ENCODE data around the gene TRIM24. TPM values are rescaled to one million over a fixed set of nuclear protein-coding genes. Genes with fewer than 3 reads are reported as not detected.
"Not testable (repeated sequence)": the region's sequence is repeated elsewhere in the genome, so short reads cannot be mapped to it uniquely, and the experiment has no call there.

TRIM24 gene
- total RNA-seq, 2 donors from 2014 or later, result 4.7 to 9.1 TPM

GRCh38 chr7:138527746-138528223, 67.7 kb downstream of the TRIM24 start:
- no peak overlapping the region for H3K27ac ChIP-seq
- peaks cover 26% of the 10 kb centered on the region for H3K9me3 ChIP-seq
- ATAC-seq (ENCODE audit: insufficient number of reproducible peaks, low FRiP score, low read depth), result no peak
- TF ChIP-seq CTCF (IDR thresholded peaks at IDR 0.05), result no peak
- no peaks in the 10 kb centered on the region for H3K27me3 ChIP-seq (replicated peaks; ENCODE audit: insufficient read depth)
- no peaks in the 10 kb centered on the region for H3K4me1 ChIP-seq (ENCODE audit: control insufficient read depth in 1 of 2, low read depth in 2 of 2)
- DNase-seq (ENCODE audit: low spot score), result no peak
- H3K36me3 ChIP-seq, result peaks cover 15% of the 10 kb centered on the region
- no peak overlapping the region for H3K4me3 ChIP-seq

- not testable (repeated sequence) for H3K27ac ChIP-seq; DNase-seq (ENCODE audit: low spot score); H3K27me3 ChIP-seq (replicated peaks; ENCODE audit: insufficient read depth); ATAC-seq (ENCODE audit: insufficient number of reproducible peaks, low FRiP score, low read depth); H3K4me1 ChIP-seq (ENCODE audit: control insufficient read depth in 1 of 2, low read depth in 2 of 2); H3K9me3 ChIP-seq; H3K4me3 ChIP-seq
- peaks cover 14% of the 10 kb centered on the region for H3K36me3 ChIP-seq
Measured at GRCh38 chr7:138536833-138537232, 76.8 kb downstream of the TRIM24 start.

GRCh38 chr7:138538518-138538917, 78.5 kb downstream of the TRIM24 start:
- TF ChIP-seq CTCF (IDR thresholded peaks at IDR 0.05), result no peak
- Histone ChIP-seq H3K36me3 (peaks cover 18% of the 10 kb centered on the region), H3K4me3 (no peak overlapping the region), H3K27me3 (replicated peaks; ENCODE audit: insufficient read depth) (no peaks in the 10 kb centered on the region), H3K27ac (no peak overlapping the region), H3K9me3 (no peaks in the 10 kb centered on the region), H3K4me1 (ENCODE audit: control insufficient read depth in 1 of 2, low read depth in 2 of 2) (no peaks in the 10 kb centered on the region)
- ATAC-seq (ENCODE audit: insufficient number of reproducible peaks, low FRiP score, low read depth) (no peak), DNase-seq (ENCODE audit: low spot score) (no peak)

GRCh38 chr7:138538997-138539644, 79.1 kb downstream of the TRIM24 start:
- no peak for DNase-seq (ENCODE audit: low spot score)
- Histone ChIP-seq H3K4me1 (ENCODE audit: control insufficient read depth in 1 of 2, low read depth in 2 of 2) (no peaks in the 10 kb centered on the region), H3K4me3 (no peak overlapping the region), H3K27me3 (replicated peaks; ENCODE audit: insufficient read depth) (no peaks in the 10 kb centered on the region), H3K27ac (no peak overlapping the region), H3K9me3 (no peaks in the 10 kb centered on the region), H3K36me3 (peaks cover 18% of the 10 kb centered on the region)
- no peak for TF ChIP-seq CTCF (IDR thresholded peaks at IDR 0.05)
- no peak for ATAC-seq (ENCODE audit: insufficient number of reproducible peaks, low FRiP score, low read depth)

GRCh38 chr7:138542183-138542582, 82.1 kb downstream of the TRIM24 start:
- no peak overlapping the region for H3K4me3 ChIP-seq
- no peaks in the 10 kb centered on the region for H3K27me3 ChIP-seq (replicated peaks; ENCODE audit: insufficient read depth)
- H3K9me3 ChIP-seq, result no peaks in the 10 kb centered on the region
- no peaks in the 10 kb centered on the region for H3K4me1 ChIP-seq (ENCODE audit: control insufficient read depth in 1 of 2, low read depth in 2 of 2)
- ATAC-seq (ENCODE audit: insufficient number of reproducible peaks, low FRiP score, low read depth) (no peak), DNase-seq (ENCODE audit: low spot score) (no peak)
- no peak for TF ChIP-seq CTCF (IDR thresholded peaks at IDR 0.05)
- H3K27ac ChIP-seq, result no peak overlapping the region
- peaks cover 8% of the 10 kb centered on the region for H3K36me3 ChIP-seq

- no peak for TF ChIP-seq CTCF (IDR thresholded peaks at IDR 0.05)
- Histone ChIP-seq H3K36me3 (peaks cover 3% of the 10 kb centered on the region), H3K27ac (no peak overlapping the region), H3K4me1 (ENCODE audit: control insufficient read depth in 1 of 2, low read depth in 2 of 2) (no peaks in the 10 kb centered on the region), H3K9me3 (no peaks in the 10 kb centered on the region), H3K27me3 (replicated peaks; ENCODE audit: insufficient read depth) (no peaks in the 10 kb centered on the region), H3K4me3 (no peak overlapping the region)
- DNase-seq (ENCODE audit: low spot score), result no peak
- no peak for ATAC-seq (ENCODE audit: insufficient number of reproducible peaks, low FRiP score, low read depth)
Measured at GRCh38 chr7:138543739-138544138, 83.7 kb downstream of the TRIM24 start.

Data from thoracic aorta (tissue), 2 donors.